Stimulated activated memory B cell treated with anti-CD40 and anti-IgM and Interleukin-4, amounts not matched to agents 10 μg/mL and 1 μg/mL and 100 μg/mL, for 72 hours (primary cell): ENCODE measurements around the gene RCCD1.

Experiments used
- ATAC-seq: fragments of 150-1000 bp; cut with Tn5 transposase; 2 replicates; pipeline ENCODE4 v1.10.0; 2021
- H3K27ac Mint-ChIP-seq: one replicate; pipeline ENCODE4 v1.8.0; 2022; ENCODE audit warnings: mild to moderate bottlenecking, mixed read lengths
- H3K27me3 Mint-ChIP-seq: one replicate; pipeline ENCODE4 v1.8.0; 2022; ENCODE audit warnings: mixed read lengths
- H3K36me3 Mint-ChIP-seq: one replicate; pipeline ENCODE4 v1.8.0; 2022; ENCODE audit warnings: mixed read lengths
- H3K4me1 Mint-ChIP-seq: one replicate; pipeline ENCODE4 v1.8.0; 2022; ENCODE audit warnings: mixed read lengths
- H3K4me3 Mint-ChIP-seq: one replicate; pipeline ENCODE4 v1.8.0; 2022; ENCODE audit warnings: mild to moderate bottlenecking, moderate library complexity, mixed read lengths
- H3K9me3 Mint-ChIP-seq: one replicate; pipeline ENCODE4 v1.8.0; 2022; ENCODE audit warnings: mixed read lengths

The RCCD1 gene

DNA sequence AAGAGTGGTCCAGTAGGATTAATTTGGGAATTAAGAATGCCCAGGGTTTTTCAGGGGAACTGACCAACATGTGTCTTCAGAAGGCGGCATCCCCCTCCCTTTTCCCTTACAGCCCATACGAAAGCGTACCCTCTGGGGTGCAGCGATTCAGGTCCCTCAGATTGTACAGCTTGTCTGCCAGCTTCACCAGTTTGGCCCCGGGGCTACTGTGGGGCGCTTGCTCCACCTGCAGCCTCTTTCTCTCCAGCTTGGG lies 23.2 kb upstream of the RCCD1 start:
- H3K4me1 Mint-ChIP-seq: peaks cover 43% of the 10 kb centered on the region

DNA sequence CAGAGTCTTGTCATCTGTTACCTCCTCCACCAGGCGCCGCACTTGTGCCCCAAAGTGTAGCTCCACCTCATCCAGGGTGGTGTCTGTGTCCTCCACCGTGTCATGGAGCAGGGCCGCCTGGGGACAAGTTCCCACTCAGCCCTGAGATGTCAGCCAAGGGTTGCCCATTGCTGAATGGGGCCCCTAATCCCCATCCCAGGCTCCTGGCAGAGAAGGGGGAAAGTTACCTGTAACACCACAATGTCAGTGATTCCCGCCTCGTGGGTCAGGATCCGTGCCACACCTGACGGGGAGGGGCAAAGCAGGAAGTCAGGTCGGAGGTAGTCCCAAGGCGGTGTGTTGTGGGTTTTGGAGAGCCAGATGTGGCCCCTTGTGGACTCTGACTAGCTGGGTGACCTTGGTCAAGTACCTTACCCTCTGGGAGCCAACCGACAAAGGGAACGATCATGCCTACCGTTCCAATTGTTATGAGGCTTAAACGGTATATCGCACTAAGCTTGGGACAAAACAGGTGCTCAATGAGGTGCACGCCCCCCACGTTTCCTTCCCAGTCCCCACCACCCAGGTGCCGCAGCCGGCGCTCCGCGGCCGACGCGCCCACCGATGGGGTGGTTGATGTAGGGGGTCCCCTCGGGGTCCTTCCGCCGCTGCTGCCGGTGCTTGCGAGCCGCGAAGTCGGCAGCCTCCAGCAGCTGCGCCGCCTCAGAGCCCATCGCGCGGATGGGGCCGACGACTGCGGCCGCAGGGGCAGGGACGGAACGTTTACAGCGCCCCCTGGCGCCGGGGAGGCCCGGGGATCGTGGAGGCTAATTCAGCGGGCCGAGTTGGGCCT lies 22.6 kb upstream of the RCCD1 start, which contains the start of gene HDDC3:
TSS of gene HDDC3 (minus strand) at position 722 of the 832 bp plus-strand sequence. CDS start at position 713, 9 bp downstream.
- peak within 1 kb of the TSS; percentile 96 for H3K27ac Mint-ChIP-seq
- H3K36me3 Mint-ChIP-seq: peaks cover 9% of the 10 kb centered on the region
- peak; percentile 78 for ATAC-seq
- H3K4me3 Mint-ChIP-seq: peak within 1 kb of the TSS; percentile 97
- H3K4me1 Mint-ChIP-seq: peaks cover 48% of the 10 kb centered on the region
- H3K27me3 Mint-ChIP-seq: no peaks in the 10 kb centered on the region
- no peaks in the 10 kb centered on the region for H3K9me3 Mint-ChIP-seq

More for the DNA sequence above, 23.2 kb upstream of the RCCD1 start:
- H3K27me3 Mint-ChIP-seq: no peaks in the 10 kb centered on the region
- H3K4me3 Mint-ChIP-seq: peak overlapping the region; percentile 97
- peaks cover 6% of the 10 kb centered on the region for H3K36me3 Mint-ChIP-seq
- H3K27ac Mint-ChIP-seq: peak overlapping the region; percentile 96
- no peaks in the 10 kb centered on the region for H3K9me3 Mint-ChIP-seq
- no peak for ATAC-seq

DNA sequence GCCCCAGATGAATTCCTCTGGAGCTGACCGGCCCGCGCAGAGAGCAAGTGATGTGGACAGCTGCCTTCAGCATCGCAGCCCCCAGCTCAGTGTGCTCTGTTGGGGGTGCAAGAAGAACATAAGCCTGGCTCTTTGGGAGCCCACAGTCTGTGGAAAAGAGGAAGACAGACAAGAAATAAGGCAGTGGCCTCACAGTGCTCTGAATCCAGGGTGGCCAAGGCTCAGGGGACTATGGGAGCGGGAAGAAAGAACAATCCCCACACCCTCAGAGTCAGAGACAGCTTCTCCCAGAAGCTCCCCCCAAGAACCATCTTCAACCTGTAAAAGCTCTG lies 22.1 kb upstream of the RCCD1 start:
- peaks cover 9% of the 10 kb centered on the region for H3K36me3 Mint-ChIP-seq
- peaks cover 48% of the 10 kb centered on the region for H3K4me1 Mint-ChIP-seq
- H3K27me3 Mint-ChIP-seq: no peaks in the 10 kb centered on the region
- ATAC-seq: no peak
- no peaks in the 10 kb centered on the region for H3K9me3 Mint-ChIP-seq
- H3K27ac Mint-ChIP-seq: peak overlapping the region; percentile 96
- peak overlapping the region; percentile 97 for H3K4me3 Mint-ChIP-seq

- Mint-ChIP-seq H3K27me3 (no peaks in the 10 kb centered on the region), H3K9me3 (no peaks in the 10 kb centered on the region), H3K27ac (peak overlapping the region; percentile 96), H3K4me3 (no peak overlapping the region), H3K4me1 (peaks cover 48% of the 10 kb centered on the region), H3K36me3 (peaks cover 9% of the 10 kb centered on the region)
- ATAC-seq: no peak
These were observed 21.4 kb upstream of the RCCD1 start for GRCh38 chr15:90933301-90933700.

DNA sequence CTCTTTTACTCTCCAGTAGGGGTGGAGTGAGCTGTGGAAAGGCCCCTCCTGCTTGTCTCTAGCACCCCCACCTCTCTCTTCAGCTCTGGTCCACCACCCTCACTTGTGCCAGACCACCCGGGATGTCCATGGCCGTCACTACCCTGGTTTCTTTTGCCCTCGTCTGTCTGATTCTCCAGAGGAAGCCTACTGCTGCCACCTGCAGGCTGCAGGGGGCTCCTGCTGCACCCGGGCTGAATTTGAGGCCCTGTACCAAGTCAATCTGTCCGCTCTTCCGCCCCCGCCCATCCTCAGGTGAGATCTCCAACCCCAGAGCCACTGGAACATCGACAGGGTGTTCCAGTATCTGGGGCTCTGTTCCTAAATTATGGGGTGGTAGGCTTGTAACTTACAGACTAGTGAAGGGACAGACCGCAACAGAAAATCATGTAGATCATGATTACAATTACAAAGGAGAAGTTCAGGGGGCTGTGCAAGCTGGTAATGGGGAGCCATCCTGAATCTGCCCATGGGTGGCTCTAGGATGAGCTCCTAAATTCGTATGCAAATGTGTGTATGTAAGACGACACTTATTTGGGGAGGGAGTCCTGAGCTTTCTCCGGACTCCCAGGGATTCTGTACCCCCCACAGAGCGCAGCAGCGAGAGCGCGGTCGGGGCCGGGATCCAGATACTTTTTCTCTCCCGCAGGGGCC lies 20.3 kb upstream of the RCCD1 start:
- H3K27me3 Mint-ChIP-seq: no peaks in the 10 kb centered on the region
- peak overlapping the region; percentile 68 for H3K27ac Mint-ChIP-seq
- peaks cover 48% of the 10 kb centered on the region for H3K4me1 Mint-ChIP-seq
- H3K4me3 Mint-ChIP-seq: peak overlapping the region; percentile 82
- peaks cover 12% of the 10 kb centered on the region for H3K36me3 Mint-ChIP-seq
- peak; percentile 65 for ATAC-seq
- H3K9me3 Mint-ChIP-seq: no peaks in the 10 kb centered on the region

- Mint-ChIP-seq H3K9me3 (no peaks in the 10 kb centered on the region), H3K27ac (peak within 1 kb of the TSS; percentile 68), H3K4me1 (peaks cover 48% of the 10 kb centered on the region), H3K27me3 (no peaks in the 10 kb centered on the region), H3K4me3 (peak within 1 kb of the TSS; percentile 82), H3K36me3 (peaks cover 19% of the 10 kb centered on the region)
- peak; percentile 90 for ATAC-seq
These were observed 19.5 kb upstream of the RCCD1 start, which contains the start of gene UNC45A for GRCh38 chr15:90934949-90935751. Gene UNC45A (plus strand): TSS chr15:90935285. CDS start chr15:90935325, 40 bp downstream.

DNA sequence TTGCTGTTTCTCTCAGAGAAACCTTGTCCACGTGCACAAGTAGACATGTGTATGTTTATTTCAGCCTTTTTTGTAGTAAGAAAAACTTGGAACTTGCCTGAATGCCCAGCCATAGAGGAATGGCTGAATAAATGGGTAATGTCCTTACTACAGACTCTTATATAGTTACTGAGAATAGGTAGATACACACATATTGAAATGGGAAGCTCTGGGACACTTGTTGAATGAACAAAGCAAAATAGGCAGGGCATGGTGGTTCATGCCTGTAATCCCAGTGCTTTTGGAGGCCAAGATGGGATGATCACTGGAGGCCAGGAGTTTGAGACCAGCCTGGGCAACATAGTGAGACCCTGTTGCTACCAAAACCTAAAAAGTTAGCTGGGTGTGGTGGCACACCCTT lies 17.9 kb upstream of the RCCD1 start:
- H3K4me3 Mint-ChIP-seq: no peak overlapping the region
- H3K9me3 Mint-ChIP-seq: no peaks in the 10 kb centered on the region
- peaks cover 31% of the 10 kb centered on the region for H3K4me1 Mint-ChIP-seq
- no peaks in the 10 kb centered on the region for H3K27me3 Mint-ChIP-seq
- no peak for ATAC-seq
- H3K27ac Mint-ChIP-seq: no peak overlapping the region
- peaks cover 33% of the 10 kb centered on the region for H3K36me3 Mint-ChIP-seq

GRCh38 chr15:90938261-90938660 lies 16.4 kb upstream of the RCCD1 start:
- no peak overlapping the region for H3K4me3 Mint-ChIP-seq
- no peak overlapping the region for H3K27ac Mint-ChIP-seq
- H3K4me1 Mint-ChIP-seq: peaks cover 24% of the 10 kb centered on the region
- no peak for ATAC-seq
- H3K9me3 Mint-ChIP-seq: no peaks in the 10 kb centered on the region
- no peaks in the 10 kb centered on the region for H3K27me3 Mint-ChIP-seq
- peaks cover 46% of the 10 kb centered on the region for H3K36me3 Mint-ChIP-seq

DNA sequence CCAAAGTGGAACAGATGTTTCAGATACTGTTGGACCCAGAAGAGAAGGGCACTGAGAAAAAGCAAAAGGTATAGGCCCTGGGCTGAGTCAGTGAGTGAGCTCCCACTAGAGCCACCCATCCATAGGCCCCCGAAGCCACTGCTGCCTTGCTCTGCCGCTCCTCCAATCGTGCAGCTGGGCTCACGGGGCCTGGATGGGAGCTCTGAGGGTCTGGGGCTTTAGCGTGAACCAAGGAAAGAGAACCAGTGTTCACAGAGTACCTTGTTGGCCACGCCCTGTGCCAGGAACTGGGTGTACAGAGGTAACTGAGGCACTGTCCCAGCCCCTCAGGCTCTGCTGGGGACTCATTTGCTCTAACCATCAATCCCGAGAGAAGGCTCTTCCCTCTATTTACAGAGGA lies 14.9 kb upstream of the RCCD1 start:
- Mint-ChIP-seq H3K9me3 (no peaks in the 10 kb centered on the region), H3K27me3 (no peaks in the 10 kb centered on the region), H3K36me3 (peaks cover 53% of the 10 kb centered on the region), H3K27ac (no peak overlapping the region), H3K4me1 (peaks cover 15% of the 10 kb centered on the region), H3K4me3 (no peak overlapping the region)
- no peak for ATAC-seq

DNA sequence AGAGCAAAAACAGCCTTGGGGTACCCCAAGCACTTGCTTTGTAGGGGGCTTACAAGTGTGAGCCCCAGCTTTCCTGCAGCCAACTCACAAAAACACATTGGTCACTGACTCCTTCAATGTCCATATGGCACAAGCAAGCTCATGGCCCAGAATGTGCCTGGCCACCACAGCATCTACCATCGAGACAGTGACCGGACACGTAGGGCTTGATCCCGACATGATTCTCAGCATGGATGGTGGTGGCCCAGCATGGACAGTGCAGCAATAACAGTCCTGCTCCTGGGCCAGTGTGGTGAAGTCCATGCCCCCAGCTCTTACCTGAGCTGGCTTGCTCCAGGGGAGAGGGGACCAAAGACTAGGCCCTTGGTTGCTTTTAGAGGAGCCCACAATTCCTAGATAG lies 13.6 kb upstream of the RCCD1 start:
- H3K9me3 Mint-ChIP-seq: no peaks in the 10 kb centered on the region
- no peaks in the 10 kb centered on the region for H3K27me3 Mint-ChIP-seq
- H3K36me3 Mint-ChIP-seq: peaks cover 56% of the 10 kb centered on the region
- ATAC-seq: no peak
- peaks cover 10% of the 10 kb centered on the region for H3K4me1 Mint-ChIP-seq
- no peak overlapping the region for H3K27ac Mint-ChIP-seq
- H3K4me3 Mint-ChIP-seq: no peak overlapping the region

DNA sequence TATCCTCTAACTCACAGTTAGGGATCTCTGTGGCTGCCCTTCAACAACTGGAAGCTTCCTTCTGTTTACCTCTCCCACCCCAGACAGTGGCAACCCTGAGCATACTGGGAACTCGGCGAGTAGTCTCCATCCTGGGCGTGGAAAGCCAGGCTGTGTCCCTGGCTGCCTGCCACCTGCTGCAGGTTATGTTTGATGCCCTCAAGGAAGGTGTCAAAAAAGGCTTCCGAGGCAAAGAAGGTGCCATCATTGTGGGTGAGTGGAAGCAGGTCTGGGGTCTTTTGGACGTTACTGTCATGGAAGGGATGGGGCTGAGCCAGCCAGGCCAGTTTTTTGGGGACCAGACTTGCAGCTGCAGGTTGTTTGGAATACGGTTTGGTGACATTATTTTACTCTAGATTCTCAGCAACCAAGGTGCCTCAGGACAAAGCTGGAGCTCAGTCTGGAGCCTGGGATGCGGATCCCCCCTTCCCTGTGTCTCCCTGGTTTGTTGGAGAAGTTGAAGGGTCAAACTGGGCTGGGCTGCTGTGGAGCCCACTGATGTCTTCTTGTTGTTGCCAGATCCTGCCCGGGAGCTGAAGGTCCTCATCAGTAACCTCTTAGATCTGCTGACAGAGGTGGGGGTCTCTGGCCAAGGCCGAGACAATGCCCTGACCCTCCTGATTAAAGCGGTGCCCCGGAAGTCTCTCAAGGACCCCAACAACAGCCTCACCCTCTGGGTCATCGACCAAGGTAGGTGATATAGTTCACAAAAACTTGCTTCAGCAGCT lies 12.1 kb upstream of the RCCD1 start:
- Mint-ChIP-seq H3K27me3 (no peaks in the 10 kb centered on the region), H3K9me3 (no peaks in the 10 kb centered on the region), H3K4me1 (no peaks in the 10 kb centered on the region), H3K4me3 (no peak overlapping the region), H3K27ac (no peak overlapping the region), H3K36me3 (peaks cover 63% of the 10 kb centered on the region)
- no peak for ATAC-seq

DNA sequence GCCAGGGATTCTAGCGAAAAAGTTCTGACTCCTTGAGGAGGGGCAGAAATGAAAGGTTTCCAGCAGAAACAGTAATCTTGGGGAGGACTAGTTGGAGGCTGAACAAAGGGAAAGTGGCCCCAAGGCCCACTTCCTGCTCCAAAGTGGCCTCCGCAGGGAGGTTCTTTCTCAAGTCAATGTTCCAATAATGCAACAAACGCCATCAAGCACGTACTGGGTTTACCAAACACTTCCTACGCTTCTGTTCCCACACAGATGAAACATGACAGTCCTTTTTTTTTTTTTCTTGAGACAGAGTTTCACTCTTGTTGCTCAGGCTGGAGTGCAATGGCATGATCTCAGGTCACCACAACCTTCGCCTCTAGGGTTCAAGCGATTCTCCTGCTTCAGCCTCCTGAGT lies 9.6 kb upstream of the RCCD1 start:
- Mint-ChIP-seq H3K4me3 (no peak overlapping the region), H3K27me3 (no peaks in the 10 kb centered on the region), H3K4me1 (no peaks in the 10 kb centered on the region), H3K9me3 (no peaks in the 10 kb centered on the region), H3K36me3 (peaks cover 78% of the 10 kb centered on the region), H3K27ac (no peak overlapping the region)
- ATAC-seq: no peak

DNA sequence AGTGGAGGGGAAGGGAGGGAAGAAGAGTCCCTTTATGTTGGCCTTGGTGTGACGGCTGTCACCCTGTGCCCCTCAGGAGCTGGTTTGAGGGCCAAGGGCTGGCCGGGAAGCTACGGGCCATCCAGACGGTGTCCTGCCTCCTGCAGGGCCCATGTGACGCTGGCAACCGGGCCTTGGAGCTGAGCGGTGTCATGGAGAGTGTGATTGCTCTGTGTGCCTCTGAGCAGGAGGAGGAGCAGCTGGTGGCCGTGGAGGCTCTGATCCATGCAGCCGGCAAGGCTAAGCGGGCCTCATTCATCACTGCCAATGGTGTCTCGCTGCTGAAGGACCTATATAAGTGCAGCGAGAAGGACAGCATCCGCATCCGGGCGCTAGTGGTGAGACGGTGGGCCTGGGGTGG lies 8.1 kb upstream of the RCCD1 start:
- Mint-ChIP-seq H3K27me3 (no peaks in the 10 kb centered on the region), H3K27ac (no peak overlapping the region), H3K4me1 (no peaks in the 10 kb centered on the region), H3K36me3 (peaks cover 69% of the 10 kb centered on the region), H3K9me3 (no peaks in the 10 kb centered on the region), H3K4me3 (no peak overlapping the region)
- ATAC-seq: no peak

DNA sequence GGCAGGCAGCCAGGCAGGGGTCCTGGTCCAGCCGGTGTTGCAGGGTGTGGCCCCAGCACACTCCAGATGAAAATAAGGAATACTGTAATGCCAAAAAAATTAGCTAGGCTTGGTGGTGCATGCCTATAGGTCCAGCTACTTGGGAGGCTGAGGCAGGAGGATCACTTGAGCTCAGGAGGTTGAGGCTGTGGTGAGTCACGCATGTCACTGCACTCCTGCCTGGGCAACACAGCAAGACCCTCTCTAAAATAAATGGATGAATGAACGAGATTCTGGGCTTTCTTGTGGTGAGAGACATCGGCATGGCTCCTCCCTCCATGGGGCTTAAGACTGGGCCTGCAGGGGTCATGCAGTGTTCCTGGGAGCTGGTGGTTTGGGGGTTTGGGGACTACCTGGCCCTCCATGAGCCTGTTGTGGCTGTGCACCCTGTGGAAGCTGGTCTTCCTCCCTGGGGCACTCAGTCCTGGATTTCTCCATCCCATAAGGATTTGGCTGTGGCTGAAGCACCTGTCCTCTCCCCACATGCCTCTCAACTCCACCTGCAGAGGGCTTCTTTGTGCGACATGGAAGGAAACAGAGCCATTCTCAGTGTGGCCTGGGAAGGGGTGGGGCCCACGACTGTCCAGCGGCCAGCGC lies 7.6 kb upstream of the RCCD1 start:
- Mint-ChIP-seq H3K4me3 (no peak overlapping the region), H3K36me3 (peaks cover 72% of the 10 kb centered on the region), H3K27ac (no peak overlapping the region), H3K9me3 (no peaks in the 10 kb centered on the region), H3K4me1 (no peaks in the 10 kb centered on the region), H3K27me3 (no peaks in the 10 kb centered on the region)
- ATAC-seq: no peak
